ENCODE results near the gene MACF1.
"Not testable (repeated sequence)": the region's sequence is repeated elsewhere in the genome, so short reads cannot be mapped to it uniquely, and the experiment has no call there.

The MACF1 gene

DNA sequence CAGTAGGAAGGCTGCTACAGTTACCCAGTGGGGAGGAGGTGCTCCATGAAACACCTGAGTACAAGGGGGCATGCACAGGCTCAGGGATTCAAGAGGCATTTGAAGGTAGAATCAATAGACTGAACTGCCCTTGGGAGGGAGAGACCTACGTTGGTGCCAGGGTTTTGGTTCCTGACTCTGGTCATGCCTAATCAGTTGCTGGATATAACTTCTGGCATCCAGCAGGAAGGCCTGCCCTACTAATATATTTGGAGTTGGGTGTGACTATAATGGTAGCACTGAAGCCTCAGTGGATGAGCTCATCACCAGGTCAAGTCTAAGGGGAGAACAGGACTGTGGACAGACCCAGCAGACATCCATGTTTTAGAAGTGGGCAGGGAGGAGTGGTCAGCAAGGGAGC, 271.1 kb downstream of the MACF1 start:
- DNase-seq, result not testable (repeated sequence)

DNA sequence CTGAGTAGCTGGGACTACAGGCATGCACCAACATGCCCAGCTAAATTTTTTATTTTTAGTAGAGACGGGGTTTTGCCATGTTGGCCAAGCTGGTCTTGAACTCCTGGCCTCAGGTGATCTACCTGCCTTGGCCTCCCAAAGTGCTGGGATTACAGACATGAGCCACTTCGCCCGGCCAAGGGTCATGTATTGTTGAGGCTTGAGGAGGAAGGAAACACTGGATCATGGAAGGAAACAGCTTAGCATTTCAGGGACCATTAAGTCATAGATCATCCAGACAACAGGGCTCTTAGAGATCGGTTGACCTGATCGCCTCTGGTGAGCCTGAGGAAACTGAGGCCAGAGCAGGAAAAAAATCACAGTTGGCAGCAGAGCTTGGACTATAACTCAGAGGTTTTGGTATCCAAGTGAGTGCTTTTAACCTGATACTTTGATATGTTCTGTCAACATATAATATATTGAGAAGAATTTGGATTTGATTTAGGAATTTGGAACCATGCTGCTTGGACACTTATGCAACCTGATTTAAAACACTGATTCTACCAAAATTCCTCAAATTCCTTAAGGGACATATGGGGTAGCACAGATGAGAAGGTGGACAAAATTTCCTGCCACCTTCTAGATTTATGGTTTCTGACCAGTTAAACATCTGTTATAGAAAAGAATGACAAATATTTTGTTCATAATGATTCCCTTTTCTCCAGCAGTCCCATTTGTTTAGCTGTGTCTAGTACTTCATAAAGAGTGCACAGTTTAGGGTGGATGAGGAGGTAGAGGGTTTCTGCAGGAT, 273.8 kb downstream of the MACF1 start:
- DNase-seq, result no peak

- no peak for DNase-seq
Measured at GRCh38 chr1:39481289-39481688, 276.8 kb downstream of the MACF1 start.

DNA sequence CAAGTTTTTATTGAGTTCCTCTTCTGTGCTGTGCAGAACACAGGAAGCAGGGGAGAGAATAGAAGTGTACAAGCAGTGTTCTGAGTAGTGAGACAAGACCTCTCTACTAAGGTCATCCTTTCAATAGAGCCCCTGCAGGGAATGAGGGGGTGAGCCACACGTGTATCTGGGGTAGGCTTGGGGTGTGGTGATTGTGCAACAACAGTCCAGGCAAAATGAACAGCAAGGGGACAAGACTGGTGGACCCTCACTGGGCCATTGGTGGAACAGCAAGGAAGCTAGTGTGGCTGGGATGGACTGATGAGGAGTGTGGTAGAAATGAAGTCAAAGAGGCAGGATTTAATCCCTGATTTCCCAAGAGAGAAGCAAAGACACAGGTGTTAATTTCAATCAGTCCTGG, 278.8 kb downstream of the MACF1 start:
- no peak for DNase-seq

DNA sequence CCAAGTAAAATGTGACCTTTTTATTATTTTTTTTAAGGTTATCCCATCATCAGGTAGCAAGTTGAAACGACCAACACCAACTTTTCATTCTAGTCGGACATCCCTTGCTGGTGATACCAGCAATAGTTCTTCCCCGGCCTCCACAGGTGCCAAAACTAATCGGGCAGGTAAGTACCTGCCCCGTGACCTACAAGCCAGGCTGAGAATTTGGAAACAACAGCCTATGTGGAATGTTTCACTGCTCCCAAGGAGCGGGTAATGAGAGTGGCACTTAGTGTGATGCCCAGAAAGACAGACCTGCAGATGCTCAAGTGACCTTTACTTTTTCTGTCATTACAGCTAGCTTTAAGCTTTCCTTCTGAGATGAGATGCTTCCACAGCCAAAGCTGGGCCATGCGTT, 280.1 kb downstream of the MACF1 start:
- DNase-seq, result no peak

GRCh38 chr1:39485046-39485803, 280.7 kb downstream of the MACF1 start:
- no peak for DNase-seq

- no peak for DNase-seq
Measured at GRCh38 chr1:39488012-39488545, 283.6 kb downstream of the MACF1 start.

- peak; percentile 38 for DNase-seq
Measured at GRCh38 chr1:39488793-39489566, 284.5 kb downstream of the MACF1 start.

GRCh38 chr1:39489567-39490239, 285.2 kb downstream of the MACF1 start:
- DNase-seq, result peak; percentile 50

DNA sequence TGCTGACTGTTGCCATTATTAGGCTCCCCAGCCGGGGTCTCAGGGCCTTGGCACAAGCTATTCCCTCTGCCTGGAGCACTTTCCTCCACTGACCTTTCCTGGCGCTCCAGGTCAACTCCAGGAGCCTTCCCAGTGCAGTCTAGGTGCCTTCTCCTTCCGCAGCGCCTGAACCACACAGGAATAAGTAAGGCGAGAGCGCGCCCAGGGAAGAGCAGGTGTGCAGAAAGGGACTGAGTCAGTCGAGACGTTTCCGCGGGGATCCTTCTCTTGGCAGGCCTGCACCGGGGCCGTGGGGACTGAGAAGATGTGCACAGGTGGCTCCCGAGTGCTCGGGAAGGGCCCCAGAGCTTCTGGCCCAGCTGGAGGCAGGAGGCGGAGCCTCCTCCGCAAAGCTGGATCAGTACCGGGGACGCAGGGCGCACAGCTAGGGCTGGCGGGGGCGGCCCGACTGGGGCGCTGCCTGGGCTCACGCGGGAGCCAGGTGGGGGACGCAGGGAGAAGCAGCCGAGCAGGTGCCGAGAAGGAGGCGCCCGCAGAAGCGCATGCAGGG, 286.2 kb downstream of the MACF1 start:
- peak; percentile 67 for DNase-seq

GRCh38 chr1:39491146-39491921, 286.8 kb downstream of the MACF1 start, which contains the start of gene BMP8A:
Gene BMP8A, plus strand, starts transcription at chr1:39491636. Its CDS starts 356 bp downstream, at chr1:39491992.
- peak; percentile 91 for DNase-seq

- peak; percentile 58 for DNase-seq
Measured at GRCh38 chr1:39492118-39493042, 287.9 kb downstream of the MACF1 start.

DNA sequence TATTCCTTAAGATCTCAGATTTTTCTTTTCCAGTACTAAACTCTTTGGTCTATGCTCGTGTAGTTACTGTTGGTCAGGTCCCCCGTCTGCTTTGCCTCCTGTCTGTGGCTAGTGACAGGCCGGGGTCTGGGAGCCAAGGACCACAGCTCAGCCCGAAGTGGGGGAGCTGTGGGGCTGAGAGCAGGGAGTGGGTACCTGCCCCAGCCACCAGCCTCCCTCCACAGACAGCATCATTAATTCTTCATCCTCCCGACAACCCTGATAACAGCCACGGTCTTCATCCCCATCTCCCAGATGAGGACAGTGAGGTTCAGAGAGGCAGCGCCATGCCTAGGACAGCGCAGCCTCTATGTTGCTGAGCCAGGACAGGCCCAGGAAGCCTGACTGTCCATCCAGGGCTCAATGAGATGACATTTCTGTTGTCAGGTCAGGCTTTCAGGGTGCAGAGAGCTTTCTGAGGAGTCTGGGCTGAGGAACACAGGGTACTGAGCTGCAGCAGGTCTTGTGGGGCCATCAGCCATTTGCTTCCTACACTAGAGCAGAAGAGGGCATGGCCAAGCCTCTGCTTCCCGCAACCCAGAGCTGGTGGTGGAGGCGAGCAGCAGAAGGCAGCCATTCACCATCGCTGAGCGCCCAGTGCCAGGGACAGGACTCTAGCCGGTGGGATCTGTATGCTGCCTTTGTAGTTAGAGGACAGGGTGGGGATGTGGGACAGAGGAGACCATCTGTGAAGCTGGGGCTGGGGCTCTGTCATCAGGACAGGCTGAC, 288.7 kb downstream of the MACF1 start:
- peak; percentile 50 for DNase-seq

- no peak for DNase-seq
Measured at GRCh38 chr1:39494671-39495410, 290.3 kb downstream of the MACF1 start.

- DNase-seq, result not testable (repeated sequence)
Measured at GRCh38 chr1:39496520-39496919, 292.0 kb downstream of the MACF1 start.

DNA sequence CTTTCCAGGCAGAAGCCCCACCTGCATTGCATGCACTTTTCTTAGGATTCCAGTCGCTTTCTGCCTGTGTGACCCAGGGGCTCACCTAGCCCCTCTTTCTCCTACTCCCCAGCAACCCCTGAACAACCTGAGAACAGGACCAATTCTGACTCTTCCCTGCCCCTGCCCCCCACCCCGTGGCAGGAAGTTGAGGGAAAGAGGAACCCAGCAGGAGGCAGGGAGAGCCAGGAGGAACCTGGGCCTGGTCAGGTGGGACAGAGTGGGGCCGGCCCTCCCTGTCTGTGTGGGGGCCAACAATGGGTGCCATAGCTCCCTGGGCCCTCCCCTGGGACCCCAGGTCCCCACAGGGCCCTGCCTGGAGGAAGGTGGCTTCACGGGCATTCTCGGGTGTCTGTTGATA, 293.1 kb downstream of the MACF1 start:
- no peak for DNase-seq

DNA sequence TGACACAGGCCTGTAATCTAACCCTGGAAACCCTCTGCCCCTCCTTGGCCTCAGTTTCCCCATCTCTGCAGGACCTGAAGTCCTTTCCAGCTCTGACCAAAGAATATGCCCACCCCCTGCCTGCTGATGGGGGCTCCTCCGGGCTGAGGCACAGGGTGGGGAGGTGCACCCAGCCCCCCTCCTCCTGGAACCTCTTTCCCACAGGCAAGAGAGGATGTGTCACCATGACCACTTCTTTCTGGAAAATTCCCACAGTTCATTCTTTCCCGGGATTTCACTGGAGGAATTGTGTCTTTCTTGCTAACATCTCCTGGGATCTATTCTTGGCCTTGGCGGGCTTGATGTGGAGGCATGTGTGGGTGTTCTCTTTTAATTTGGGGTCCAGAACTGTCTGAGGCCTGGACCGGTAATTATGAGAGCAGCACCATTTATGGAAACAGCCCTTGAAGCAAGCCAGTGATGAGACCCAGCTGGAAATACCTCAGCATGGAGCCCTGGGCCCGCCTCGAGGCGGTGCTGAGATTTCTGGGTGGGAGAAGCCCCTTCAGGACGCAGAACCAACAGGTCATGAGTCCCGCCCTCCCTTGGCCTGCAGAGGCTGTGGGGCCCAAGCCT, 293.7 kb downstream of the MACF1 start:
- DNase-seq, result not testable (repeated sequence)

- not testable (repeated sequence) for DNase-seq
Measured at GRCh38 chr1:39498821-39499220, 294.3 kb downstream of the MACF1 start.
